WTC11 (cell line): ENCODE results near the gene EEIG1. TPM values are rescaled to one million over a fixed set of nuclear protein-coding genes. Genes with fewer than 3 reads are reported as not detected.

Source experiments
- ATAC-seq: fragments of 200-7000 bp; cut with Tn5 transposase; 2 replicates; pipeline ENCODE4 v1.10.0; 2021; ENCODE audit warnings: mild to moderate bottlenecking, moderate library complexity
- CTCF ChIA-PET: fragments of 300-600 bp; sonication (Branson Sonifier 250); formaldehyde crosslinking; loops from one replicate; lab custom pipeline; 2021; ENCODE audit warnings: antibody characterized with exemption; lab: Charles Lee
- POLR2A ChIA-PET: fragments of 350-600 bp; sonication (Branson Sonifier 250); formaldehyde crosslinking; loops from one replicate; lab custom pipeline; 2021; ENCODE audit warnings: antibody characterized with exemption; lab: Charles Lee
- DNase-seq: peaks from one replicate; pipeline ENCODE4 v3.0.0; 2021; ENCODE audit warnings: low spot score
- H3K27ac Mint-ChIP-seq: 2 replicates; pipeline ENCODE4 v1.8.0; 2021; ENCODE audit warnings: mixed read lengths
- H3K27me3 Mint-ChIP-seq: 2 replicates; pipeline ENCODE4 v1.8.0; 2021; ENCODE audit warnings: low read depth, mild to moderate bottlenecking, moderate library complexity, mixed read lengths
- H3K36me3 Mint-ChIP-seq: 2 replicates; pipeline ENCODE4 v1.8.0; 2021; ENCODE audit warnings: mixed read lengths
- H3K4me1 Mint-ChIP-seq: 2 replicates; pipeline ENCODE4 v1.8.0; 2022; ENCODE audit warnings: mixed read lengths
- H3K4me3 Mint-ChIP-seq: 2 replicates; pipeline ENCODE4 v1.8.0; 2021; ENCODE audit warnings: mild to moderate bottlenecking, moderate library complexity, mixed read lengths
- H3K9me3 Mint-ChIP-seq: 2 replicates; pipeline ENCODE4 v1.8.0; 2021; ENCODE audit warnings: mixed read lengths
- AR ChIP-seq: fragments of 250-450 bp; sonication (Bioruptor Pico); IDR thresholded peaks from 2 replicates; pipeline ENCODE4 v1.9.0; 2021; ENCODE audit warnings: mild to moderate bottlenecking
- ARID4B ChIP-seq: sonication (generic); formaldehyde crosslinking; IDR thresholded peaks from 2 replicates; pipeline ENCODE4 v1.8.0; 2023; ENCODE audit warnings: missing genetic modification reagents, mild to moderate bottlenecking, borderline replicate concordance
- CBFB ChIP-seq: sonication (generic); formaldehyde crosslinking; IDR thresholded peaks from 2 replicates; pipeline ENCODE4 v1.8.1; 2022; ENCODE audit warnings: mild to moderate bottlenecking, low read depth, missing genetic modification reagents
- CREB1 ChIP-seq: sonication (generic); formaldehyde crosslinking; IDR thresholded peaks from 2 replicates; pipeline ENCODE4 v1.8.0; 2023; ENCODE audit warnings: mild to moderate bottlenecking, missing genetic modification reagents
- FOXP1 ChIP-seq: sonication (generic); formaldehyde crosslinking; IDR thresholded peaks from 2 replicates; pipeline ENCODE4 v1.8.0; 2022; ENCODE audit warnings: missing genetic modification reagents, mild to moderate bottlenecking, moderate library complexity, borderline replicate concordance
- GTF2I ChIP-seq: fragments of 250-450 bp; sonication (Bioruptor Pico); conservative IDR thresholded peaks from 2 replicates; pipeline ENCODE4 v1.4.0; 2021; ENCODE audit warnings: mild to moderate bottlenecking
- MAX ChIP-seq: sonication (generic); formaldehyde crosslinking; IDR thresholded peaks from 2 replicates; pipeline ENCODE4 v1.8.0; 2022; ENCODE audit warnings: mild to moderate bottlenecking, missing genetic modification reagents
- OVOL2 ChIP-seq: fragments of 250-450 bp; sonication (Bioruptor Pico); IDR thresholded peaks from 2 replicates; pipeline ENCODE4 v1.9.0; 2021; ENCODE audit warnings: mild to moderate bottlenecking, borderline replicate concordance
- PRDM15 ChIP-seq: sonication (generic); formaldehyde crosslinking; IDR thresholded peaks from 2 replicates; pipeline ENCODE4 v1.8.0; 2022; ENCODE audit warnings: missing genetic modification reagents
- PREB ChIP-seq: sonication (generic); formaldehyde crosslinking; IDR thresholded peaks from 2 replicates; pipeline ENCODE4 v1.8.1; 2022; ENCODE audit warnings: mild to moderate bottlenecking, missing genetic modification reagents, moderate library complexity, borderline replicate concordance
- SMAD4 ChIP-seq: sonication (generic); formaldehyde crosslinking; IDR thresholded peaks from 2 replicates; pipeline ENCODE4 v1.8.0; 2022; ENCODE audit warnings: mild to moderate bottlenecking, missing genetic modification reagents
- TCF7 ChIP-seq: sonication (generic); formaldehyde crosslinking; IDR thresholded peaks from 2 replicates; pipeline ENCODE4 v1.8.0; 2022; ENCODE audit warnings: mild to moderate bottlenecking, low read depth, missing genetic modification reagents, moderate library complexity
- ZMAT4 ChIP-seq: fragments of 250-450 bp; sonication (Bioruptor Pico); IDR thresholded peaks from 2 replicates; pipeline ENCODE4 v1.9.0; 2021; ENCODE audit warnings: mild to moderate bottlenecking
- ZNF121 ChIP-seq: sonication (generic); formaldehyde crosslinking; IDR thresholded peaks from 2 replicates; pipeline ENCODE4 v1.8.0; 2023; ENCODE audit warnings: missing genetic modification reagents
- ZNF232 ChIP-seq: sonication (generic); formaldehyde crosslinking; IDR thresholded peaks from 2 replicates; pipeline ENCODE4 v1.8.0; 2022; ENCODE audit warnings: mild to moderate bottlenecking, missing genetic modification reagents
- ZNF416 ChIP-seq: fragments of 250-450 bp; sonication (Bioruptor Pico); IDR thresholded peaks from 2 replicates; pipeline ENCODE4 v1.9.0; 2021; ENCODE audit warnings: mild to moderate bottlenecking, inconsistent platforms
- ZSCAN18 ChIP-seq: fragments of 250-450 bp; sonication (Bioruptor Pico); IDR thresholded peaks from 2 replicates; pipeline ENCODE4 v2.1.2; 2022; ENCODE audit warnings: mild to moderate bottlenecking, moderate library complexity
- total RNA-seq: library from RNA; stranded (reverse); gene quantifications from 3 replicates; pipeline ENCODE4 v1.2.3, GENCODE V29; 2021

The EEIG1 gene
- total RNA-seq, 1 experiment from 2014 or later = 66.4 TPM

- Mint-ChIP-seq H3K4me1 (peaks cover 64% of the 10 kb centered on the region), H3K4me3 (peak overlapping the region; percentile 95), H3K36me3 (no peaks in the 10 kb centered on the region), H3K27ac (peak overlapping the region; percentile 98)
- ATAC-seq (no peak), DNase-seq (no peak)
- CTCF ChIA-PET = interaction anchor here (0.5 to 14.8 kb wide), 15 partner anchors 13 to 149 kb away, joined by 3 to 156 read pairs (median 4); no protein-coding TSS in a partner anchor
- POLR2A ChIA-PET = interaction anchor here (0.6 to 1.0 kb wide), 3 partner anchors 119 to 541 kb away, joined by 3 to 4 read pairs (median 3); no protein-coding TSS in a partner anchor
- TF ChIP-seq ZNF232 (CRISPR knock-in tag) (no peak), ZNF121 (peak; percentile 91)
- TF ChIP-seq, all 79 proteins: peak for 1
- H3K27me3 Mint-ChIP-seq = no peaks in the 10 kb centered on the region
- no peaks in the 10 kb centered on the region for H3K9me3 Mint-ChIP-seq
Observed at GRCh38 chr9:127979015-127979332, 1.8 kb downstream of the EEIG1 start.

GRCh38 chr9:127977884-127978647 is 2.7 kb downstream of the EEIG1 start:
- H3K9me3 Mint-ChIP-seq = no peaks in the 10 kb centered on the region
- peak; percentile 1; the same call in 1 of the 2 replicates for ATAC-seq
- peaks cover 61% of the 10 kb centered on the region for H3K4me1 Mint-ChIP-seq
- TF ChIP-seq PRDM15 (CRISPR knock-in tag) (no peak), FOXP1 (CRISPR knock-in tag) (no peak), ZNF416 (CRISPR knock-in tag) (no peak), ZMAT4 (no peak), ZSCAN18 (CRISPR knock-in tag) (no peak), TCF7 (CRISPR knock-in tag) (no peak), AR (CRISPR knock-in tag) (no peak), PREB (no peak), ARID4B (CRISPR knock-in tag) (no peak), CBFB (no peak), GTF2I (CRISPR knock-in tag) (no peak), CREB1 (CRISPR knock-in tag) (no peak), MAX (CRISPR knock-in tag) (no peak), OVOL2 (CRISPR knock-in tag) (no peak), SMAD4 (CRISPR knock-in tag) (no peak)
- TF ChIP-seq, all 79 proteins: peak for 0
- H3K27me3 Mint-ChIP-seq = no peaks in the 10 kb centered on the region
- H3K4me3 Mint-ChIP-seq = peak overlapping the region; percentile 95
- peak; percentile 49 for DNase-seq
- peak overlapping the region; percentile 70 for H3K27ac Mint-ChIP-seq
- ChIA-PET POLR2A (interaction anchor here (0.7 to 1.8 kb wide), 2 partner anchors 17 to 34 kb away, joined by 3 to 6 read pairs; no protein-coding TSS in a partner anchor), CTCF (interaction anchor here (0.6 to 14.8 kb wide), 13 partner anchors 14 to 150 kb away, joined by 3 to 156 read pairs (median 4); partner anchors contain the start of gene NAIF1)
- no peaks in the 10 kb centered on the region for H3K36me3 Mint-ChIP-seq
